Mesendoderm (in vitro differentiated cells): ENCODE data around the gene CSNK1G1.
A peak's percentile ranks its signal among the peaks of the same experiment; 100 is the strongest.

Experiments
- DNase-seq: peaks from one replicate; pipeline ENCODE4 v3.0.0; 2013
- H2AK5ac ChIP-seq: 2 replicates; pipeline ENCODE4 v1.6.1; 2013; ENCODE audit warnings: low read length, inconsistent platforms
- H2BK120ac ChIP-seq: 2 replicates; pipeline ENCODE4 v1.6.1; 2013; ENCODE audit warnings: low read depth, mild to moderate bottlenecking, low read length, moderate library complexity, mixed read lengths
- H2BK15ac ChIP-seq: replicated peaks from 2 replicates; pipeline ENCODE4 v1.6.1; 2013; ENCODE audit warnings: low read depth, mild to moderate bottlenecking, moderate library complexity
- H2BK5ac ChIP-seq: 2 replicates; pipeline ENCODE4 v1.6.1; 2013; ENCODE audit warnings: low read length, inconsistent platforms
- H3K18ac ChIP-seq: 2 replicates; pipeline ENCODE4 v1.6.1; 2013; ENCODE audit warnings: mild to moderate bottlenecking, low read length, mixed read lengths
- H3K23ac ChIP-seq: one replicate; pipeline ENCODE4 v1.6.1; 2013; ENCODE audit warnings: low read length
- H3K27ac ChIP-seq: 2 replicates; pipeline ENCODE4 v1.5.1; 2013; ENCODE audit warnings: low read depth, mild to moderate bottlenecking, inconsistent platforms, low read length, moderate library complexity
- H3K27me3 ChIP-seq: 2 replicates; pipeline ENCODE4 v1.6.1; 2013; ENCODE audit warnings: low read length, control low read depth, mild to moderate bottlenecking, inconsistent platforms; ENCODE audit not compliant: insufficient read depth, poor library complexity
- H3K36me3 ChIP-seq: 2 replicates; pipeline ENCODE4 v1.6.1; 2013; ENCODE audit warnings: low read length, inconsistent platforms; ENCODE audit not compliant: control insufficient read depth, insufficient read depth
- H3K4ac ChIP-seq: one replicate; pipeline ENCODE4 v1.6.1; 2013; ENCODE audit warnings: low read depth, mild to moderate bottlenecking, low read length, moderate library complexity
- H3K4me1 ChIP-seq: 2 replicates; pipeline ENCODE4 v1.6.1; 2013; ENCODE audit warnings: low read depth, low read length, inconsistent platforms; ENCODE audit not compliant: control insufficient read depth
- H3K4me2 ChIP-seq: 2 replicates; pipeline ENCODE4 v1.6.1; 2013; ENCODE audit warnings: low read length
- H3K4me3 ChIP-seq: 2 replicates; pipeline ENCODE4 v1.5.1; 2013; ENCODE audit warnings: mild to moderate bottlenecking, low read length
- H3K56ac ChIP-seq: one replicate; pipeline ENCODE4 v1.6.1; 2013; ENCODE audit warnings: low read length
- H3K79me1 ChIP-seq: 2 replicates; pipeline ENCODE4 v1.6.1; 2013; ENCODE audit warnings: low read length, inconsistent platforms
- H3K79me2 ChIP-seq: 2 replicates; pipeline ENCODE4 v1.6.1; 2013; ENCODE audit warnings: mild to moderate bottlenecking, low read length; ENCODE audit not compliant: control insufficient read depth, insufficient read depth
- H3K9ac ChIP-seq: 2 replicates; pipeline ENCODE4 v1.6.1; 2013; ENCODE audit warnings: low read length, inconsistent platforms
- H4K5ac ChIP-seq: one replicate; pipeline ENCODE4 v1.6.1; 2013; ENCODE audit warnings: low read length
- H4K8ac ChIP-seq: one replicate; pipeline ENCODE4 v1.6.1; 2013; ENCODE audit warnings: low read depth, mild to moderate bottlenecking, control low read depth, low read length, moderate library complexity
- WGBS: extraction: QIAGEN DNeasy Blood & Tissue Kit; methylation state at CpG from one replicate; pipeline ENCODE4 v1.1.7; 2013; ENCODE audit warnings: low lambda C conversion rate, missing lambda C conversion rate; ENCODE audit not compliant: insufficient coverage; ENCODE audit errors: extremely low coverage; 5-methylcytosine and 5-hydroxymethylcytosine counted together

Gene CSNK1G1

DNA sequence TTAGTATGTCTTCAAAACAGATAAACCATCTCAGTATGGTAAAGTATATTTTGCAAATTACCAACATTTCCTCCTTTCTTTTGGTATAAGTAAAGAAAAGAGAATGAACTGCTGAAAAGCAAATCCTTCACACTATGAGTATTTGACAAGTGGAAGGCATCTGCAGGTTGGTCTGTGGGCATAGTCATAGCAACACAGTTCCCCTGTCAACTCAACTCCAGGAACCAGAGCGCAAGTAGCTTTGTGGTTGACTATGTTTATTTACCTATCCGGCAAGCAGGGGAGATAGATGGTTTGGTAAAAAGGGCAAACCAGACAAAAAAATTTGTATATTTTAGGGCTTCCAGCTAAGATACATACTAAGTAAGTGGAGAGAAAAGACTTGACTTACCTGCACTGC, 104.9 kb downstream of the CSNK1G1 start:
- H3K23ac ChIP-seq = no peak overlapping the region
- H3K27ac ChIP-seq = no peak overlapping the region
- no peak overlapping the region for H2AK5ac ChIP-seq
- H3K79me2 ChIP-seq = no peaks in the 10 kb centered on the region
- no peak overlapping the region for H4K8ac ChIP-seq
- H3K4me3 ChIP-seq = no peak overlapping the region
- H3K18ac ChIP-seq = no peak overlapping the region
- no peaks in the 10 kb centered on the region for H3K27me3 ChIP-seq
- no peaks in the 10 kb centered on the region for H3K36me3 ChIP-seq
- no peak overlapping the region for H2BK15ac ChIP-seq
- H3K79me1 ChIP-seq = no peaks in the 10 kb centered on the region
- H3K4me2 ChIP-seq = no peak overlapping the region
- no peak overlapping the region for H3K9ac ChIP-seq
- H3K4ac ChIP-seq = no peak overlapping the region
- H3K4me1 ChIP-seq = no peaks in the 10 kb centered on the region
- no peak overlapping the region for H4K5ac ChIP-seq
- no peak for DNase-seq
- H3K56ac ChIP-seq = no peak overlapping the region
- H2BK5ac ChIP-seq = no peak overlapping the region
- H2BK120ac ChIP-seq = no peak overlapping the region
- no CpG with 5 or more reads among the region's 2 CpGs for WGBS

DNA sequence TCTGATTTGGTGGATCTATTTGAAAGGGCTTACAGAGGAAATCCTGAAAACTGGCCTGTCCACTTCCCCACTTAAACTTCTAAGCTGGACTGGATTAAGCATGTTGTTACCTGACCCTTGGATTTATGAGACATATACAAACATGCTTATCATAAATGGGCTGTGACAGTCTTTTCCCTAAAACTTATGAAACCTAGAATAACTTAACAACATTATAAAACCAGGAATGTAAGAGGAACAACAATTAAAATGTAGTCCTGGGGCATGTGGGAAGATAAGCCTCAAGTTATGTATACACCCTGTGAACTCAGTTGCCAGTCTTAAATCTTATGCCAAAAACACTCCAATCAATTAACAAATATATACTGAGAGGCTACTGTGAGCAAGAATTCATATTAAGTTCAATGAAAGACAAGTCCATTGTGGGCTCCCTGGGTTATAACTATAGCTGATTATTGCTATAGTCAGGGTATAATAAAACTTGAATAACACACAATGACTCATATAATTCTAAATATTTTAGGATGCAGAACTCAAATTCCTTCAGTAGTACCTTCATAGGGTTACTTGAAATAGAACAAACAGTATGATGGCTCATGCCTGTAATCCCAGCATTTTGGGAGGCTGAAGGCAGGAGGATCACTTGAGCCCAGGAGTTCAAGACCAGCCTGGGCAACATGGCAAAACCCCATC, 105.9 kb downstream of the CSNK1G1 start:
- Histone ChIP-seq H3K4me3 (no peak overlapping the region), H3K23ac (no peak overlapping the region), H4K8ac (peak overlapping the region; percentile 56), H3K27me3 (no peaks in the 10 kb centered on the region), H3K27ac (no peak overlapping the region), H2BK15ac (no peak overlapping the region), H3K4me1 (no peaks in the 10 kb centered on the region), H3K9ac (no peak overlapping the region), H3K79me2 (no peaks in the 10 kb centered on the region), H3K79me1 (no peaks in the 10 kb centered on the region), H2BK120ac (no peak overlapping the region), H2AK5ac (no peak overlapping the region), H4K5ac (no peak overlapping the region), H2BK5ac (no peak overlapping the region), H3K18ac (no peak overlapping the region), H3K56ac (no peak overlapping the region), H3K4me2 (no peak overlapping the region), H3K36me3 (no peaks in the 10 kb centered on the region), H3K4ac (no peak overlapping the region)
- no peak for DNase-seq

- H3K79me2 ChIP-seq = no peaks in the 10 kb centered on the region
- no peak for DNase-seq
Measured at GRCh38 chr15:64249406-64249805, 106.6 kb downstream of the CSNK1G1 start.

GRCh38 chr15:64247906-64248541, 107.9 kb downstream of the CSNK1G1 start:
- no peaks in the 10 kb centered on the region for H3K79me2 ChIP-seq
- no peak overlapping the region for H3K9ac ChIP-seq
- DNase-seq = peak; percentile 95
- no peak overlapping the region for H2BK15ac ChIP-seq
- no peak overlapping the region for H3K4ac ChIP-seq
- H4K5ac ChIP-seq = no peak overlapping the region
- H3K23ac ChIP-seq = no peak overlapping the region
- H2BK120ac ChIP-seq = no peak overlapping the region
- no peaks in the 10 kb centered on the region for H3K36me3 ChIP-seq
- H2BK5ac ChIP-seq = no peak overlapping the region
- H3K79me1 ChIP-seq = peaks cover 1% of the 10 kb centered on the region
- no peaks in the 10 kb centered on the region for H3K4me1 ChIP-seq
- no peak overlapping the region for H3K56ac ChIP-seq
- no peak overlapping the region for H2AK5ac ChIP-seq
- no peak overlapping the region for H3K4me3 ChIP-seq
- WGBS = no CpG with 5 or more reads among the region's 2 CpGs
- no peak overlapping the region for H3K27ac ChIP-seq
- H4K8ac ChIP-seq = no peak overlapping the region
- H3K4me2 ChIP-seq = no peak overlapping the region
- H3K18ac ChIP-seq = no peak overlapping the region
- H3K27me3 ChIP-seq = no peaks in the 10 kb centered on the region

More at GRCh38 chr15:64249406-64249805, 106.6 kb downstream of the CSNK1G1 start:
- H3K79me1 ChIP-seq = peaks cover 1% of the 10 kb centered on the region
- H2BK5ac ChIP-seq = no peak overlapping the region
- no peaks in the 10 kb centered on the region for H3K4me1 ChIP-seq
- peak overlapping the region; percentile 12 for H3K18ac ChIP-seq
- H3K36me3 ChIP-seq = no peaks in the 10 kb centered on the region
- no peak overlapping the region for H4K8ac ChIP-seq
- no peak overlapping the region for H3K4ac ChIP-seq
- WGBS = no CpG with 5 or more reads among the region's 3 CpGs
- H4K5ac ChIP-seq = no peak overlapping the region
- H2AK5ac ChIP-seq = no peak overlapping the region
- H3K27me3 ChIP-seq = no peaks in the 10 kb centered on the region
- H2BK120ac ChIP-seq = no peak overlapping the region
- H3K56ac ChIP-seq = no peak overlapping the region
- H2BK15ac ChIP-seq = no peak overlapping the region
- no peak overlapping the region for H3K9ac ChIP-seq
- no peak overlapping the region for H3K4me3 ChIP-seq
- H3K4me2 ChIP-seq = no peak overlapping the region
- H3K27ac ChIP-seq = no peak overlapping the region
- no peak overlapping the region for H3K23ac ChIP-seq

DNA sequence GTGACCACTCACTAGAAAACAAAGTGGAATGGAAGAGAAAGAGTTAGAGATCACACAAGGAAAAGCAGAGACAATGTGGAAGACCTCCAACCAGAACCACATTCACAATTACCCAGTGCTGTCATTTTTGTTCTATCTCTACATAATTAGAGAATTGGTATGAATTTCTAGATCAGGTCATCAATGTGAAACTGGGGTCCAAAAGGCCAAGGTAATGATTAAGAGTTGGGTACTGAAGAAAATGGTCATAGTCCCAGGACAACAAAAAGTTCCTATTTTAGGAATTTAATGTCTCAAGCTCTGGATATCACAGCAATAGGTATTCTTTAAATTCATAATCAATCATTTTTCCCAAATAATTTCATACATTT, 108.5 kb downstream of the CSNK1G1 start:
- H2BK120ac ChIP-seq = no peak overlapping the region
- H2AK5ac ChIP-seq = no peak overlapping the region
- no peak overlapping the region for H3K56ac ChIP-seq
- no peak overlapping the region for H3K4ac ChIP-seq
- no peaks in the 10 kb centered on the region for H3K27me3 ChIP-seq
- no peak overlapping the region for H3K9ac ChIP-seq
- H3K79me2 ChIP-seq = no peaks in the 10 kb centered on the region
- no peak overlapping the region for H3K27ac ChIP-seq
- H3K18ac ChIP-seq = no peak overlapping the region
- H3K36me3 ChIP-seq = no peaks in the 10 kb centered on the region
- no peak overlapping the region for H4K5ac ChIP-seq
- H2BK5ac ChIP-seq = no peak overlapping the region
- no peak overlapping the region for H3K4me3 ChIP-seq
- no peaks in the 10 kb centered on the region for H3K4me1 ChIP-seq
- no peak overlapping the region for H3K4me2 ChIP-seq
- no peak overlapping the region for H4K8ac ChIP-seq
- H3K23ac ChIP-seq = no peak overlapping the region
- peak; percentile 7 for DNase-seq
- H2BK15ac ChIP-seq = no peak overlapping the region
- H3K79me1 ChIP-seq = peaks cover 1% of the 10 kb centered on the region
